GM19035 (cell line): Measurements from ENCODE around the gene WDR90.

Experiments
- ATAC-seq: cut with Tn5 transposase; IDR thresholded peaks from one replicate; pipeline ENCODE4 v1.9.1; 2021; ENCODE audit not compliant: unreplicated experiment

WDR90 gene

DNA sequence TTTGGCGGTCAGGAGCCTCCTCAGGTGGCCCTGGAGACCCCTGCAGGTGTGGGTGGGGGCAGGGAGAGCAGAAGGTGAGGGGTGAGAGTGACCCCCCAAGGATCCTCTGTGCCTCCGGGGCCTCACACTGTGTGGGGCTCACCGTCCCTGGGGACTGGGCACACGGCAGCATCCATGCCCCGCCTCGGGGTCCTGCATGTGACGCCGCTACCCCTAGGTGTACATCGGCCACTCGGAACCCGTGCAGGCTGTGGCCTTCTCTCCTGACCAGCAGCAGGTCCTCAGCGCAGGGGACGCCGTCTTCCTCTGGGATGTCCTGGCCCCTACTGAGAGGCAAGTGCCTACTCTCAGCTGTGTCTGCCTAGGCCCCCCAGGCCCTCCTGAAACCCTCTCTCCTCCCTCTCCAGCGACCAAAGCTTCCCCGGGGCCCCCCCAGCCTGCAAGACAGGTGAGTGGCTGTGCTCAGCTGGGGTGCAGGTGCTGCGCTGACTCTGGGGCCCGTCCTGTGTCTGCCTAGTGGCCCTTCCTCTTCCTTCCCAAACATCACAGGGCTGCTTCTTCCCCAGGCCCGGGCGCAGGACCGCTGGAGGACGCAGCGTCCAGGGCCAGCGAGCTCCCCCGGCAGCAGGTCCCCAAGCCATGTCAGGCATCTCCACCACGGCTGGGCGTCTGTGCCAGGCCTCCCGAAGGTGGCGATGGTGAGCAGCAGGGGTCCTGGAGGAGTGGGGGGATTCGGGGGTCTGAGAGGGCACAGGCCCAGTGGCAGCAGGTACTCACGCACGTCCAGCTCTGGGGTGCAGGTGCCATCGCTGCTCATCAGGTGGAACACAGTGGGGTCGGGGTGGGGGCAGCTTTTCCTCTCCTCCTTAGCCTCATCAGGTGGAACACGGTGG lies 9.8 kb downstream of the WDR90 start:
- ATAC-seq: no peak

DNA sequence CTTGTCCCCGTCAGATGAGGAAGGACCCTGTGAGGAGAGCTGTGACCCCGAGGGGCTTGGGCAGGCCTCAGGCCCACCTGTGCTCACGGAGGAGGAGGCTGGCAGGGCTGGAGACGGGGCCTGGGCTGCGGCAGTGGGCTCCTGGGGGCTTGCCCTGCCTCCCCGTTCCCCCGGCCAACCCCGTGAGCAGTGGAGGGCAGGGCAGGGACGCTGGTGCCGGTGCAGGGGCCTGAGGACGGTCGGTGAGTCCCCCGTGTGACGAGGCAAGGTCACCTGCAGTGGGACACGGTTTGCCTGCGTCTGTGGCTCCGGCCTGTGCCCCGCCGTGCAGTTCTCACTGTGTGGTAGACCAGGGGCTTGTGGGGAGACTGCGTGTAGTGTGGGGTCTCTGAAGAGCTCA lies 10.5 kb downstream of the WDR90 start:
- ATAC-seq: no peak

DNA sequence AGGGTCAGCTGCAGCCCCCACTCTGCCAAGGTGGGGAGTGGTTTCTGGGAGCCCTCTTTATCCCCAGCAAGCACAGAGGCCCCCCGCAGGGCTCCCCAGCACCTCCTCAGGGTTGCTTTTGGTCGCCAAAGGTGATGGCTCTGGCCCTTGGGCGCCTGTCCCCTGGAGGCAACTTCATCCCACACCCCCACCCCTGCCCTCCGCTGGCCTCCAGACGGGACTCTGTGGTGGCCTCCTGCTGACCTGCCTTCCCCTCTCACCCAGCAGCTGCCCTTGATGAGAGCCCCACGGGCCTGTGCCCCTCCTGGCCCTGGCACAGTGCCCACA lies 10.9 kb downstream of the WDR90 start:
- no peak for ATAC-seq

DNA sequence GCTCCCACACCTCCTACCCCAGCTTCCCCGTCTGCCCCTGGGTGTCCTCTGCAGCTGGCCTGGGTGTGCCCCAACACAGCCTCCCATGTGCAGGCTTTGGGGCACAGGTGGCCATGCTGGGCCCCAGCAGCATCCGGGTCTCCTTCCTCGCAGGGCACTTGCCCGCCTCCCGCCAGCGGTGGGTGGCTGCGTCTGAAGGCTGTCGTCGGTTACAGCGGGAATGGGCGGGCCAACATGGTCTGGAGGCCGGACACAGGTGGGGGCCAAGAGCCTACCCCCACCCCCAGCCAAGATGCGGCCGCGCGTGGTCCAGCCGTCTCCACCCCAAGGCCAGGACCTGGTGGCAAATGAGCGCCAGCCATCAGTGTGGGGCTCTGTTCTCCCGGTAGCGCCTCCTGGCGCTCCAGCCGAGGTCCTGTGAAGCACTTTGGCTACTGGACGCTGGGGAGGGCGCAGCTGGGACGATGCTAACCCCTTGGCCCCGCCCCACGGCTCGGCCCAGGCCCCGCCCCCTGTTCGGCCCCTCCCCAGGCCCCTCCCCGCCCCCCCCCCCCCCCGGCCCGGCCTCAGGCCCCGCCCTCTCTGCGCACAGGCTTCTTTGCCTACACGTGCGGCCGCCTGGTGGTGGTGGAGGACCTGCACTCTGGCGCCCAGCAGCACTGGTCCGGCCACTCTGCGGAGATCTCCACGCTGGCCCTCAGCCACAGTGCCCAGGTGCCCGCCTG lies 11.5 kb downstream of the WDR90 start:
- peak; percentile 52 for ATAC-seq

DNA sequence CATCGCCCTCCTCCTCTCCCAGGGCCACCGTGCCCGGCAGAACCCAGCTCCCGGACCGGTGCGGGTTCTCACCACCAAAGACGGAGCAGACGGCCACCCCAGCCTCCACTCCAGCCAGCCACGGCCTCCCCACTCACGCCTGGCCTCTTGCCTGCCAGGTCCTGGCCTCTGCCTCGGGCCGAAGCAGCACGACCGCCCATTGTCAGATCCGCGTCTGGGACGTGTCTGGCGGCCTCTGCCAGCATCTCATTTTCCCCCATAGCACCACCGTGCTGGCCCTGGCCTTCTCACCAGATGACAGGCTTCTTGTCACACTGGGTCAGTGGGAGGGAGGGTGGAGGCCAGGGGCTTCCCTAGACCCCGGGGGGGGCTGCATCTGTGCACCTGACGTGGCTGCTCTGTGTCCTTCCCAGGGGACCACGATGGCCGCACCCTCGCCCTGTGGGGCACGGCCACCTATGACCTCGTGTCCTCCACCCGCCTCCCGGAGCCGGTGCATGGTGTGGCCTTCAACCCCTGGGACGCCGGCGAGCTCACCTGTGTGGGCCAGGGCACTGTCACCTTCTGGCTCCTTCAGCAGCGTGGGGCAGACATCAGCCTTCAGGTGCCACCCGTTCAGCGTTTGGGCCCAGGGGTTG lies 12.1 kb downstream of the WDR90 start:
- peak; percentile 21 for ATAC-seq

DNA sequence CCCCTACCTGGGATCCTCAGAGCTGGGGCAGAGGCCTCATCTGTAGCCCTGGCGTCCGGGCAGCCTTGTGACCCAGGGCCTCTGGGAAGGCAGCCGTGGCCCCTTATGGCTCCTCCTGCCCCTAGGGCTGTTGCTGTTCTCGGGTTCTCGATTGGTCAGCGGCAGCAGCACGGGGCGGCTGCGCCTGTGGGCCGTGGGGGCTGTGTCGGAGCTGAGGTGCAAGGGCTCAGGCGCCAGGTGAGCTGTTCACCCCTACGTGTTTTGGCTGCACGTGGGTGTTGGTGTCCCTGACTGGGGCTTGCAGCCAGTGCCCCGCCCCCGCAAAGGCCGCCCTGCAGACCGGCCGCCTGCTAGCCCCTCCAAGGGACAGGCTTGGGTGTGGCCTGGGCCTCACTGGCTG lies 12.9 kb downstream of the WDR90 start:
- no peak for ATAC-seq

DNA sequence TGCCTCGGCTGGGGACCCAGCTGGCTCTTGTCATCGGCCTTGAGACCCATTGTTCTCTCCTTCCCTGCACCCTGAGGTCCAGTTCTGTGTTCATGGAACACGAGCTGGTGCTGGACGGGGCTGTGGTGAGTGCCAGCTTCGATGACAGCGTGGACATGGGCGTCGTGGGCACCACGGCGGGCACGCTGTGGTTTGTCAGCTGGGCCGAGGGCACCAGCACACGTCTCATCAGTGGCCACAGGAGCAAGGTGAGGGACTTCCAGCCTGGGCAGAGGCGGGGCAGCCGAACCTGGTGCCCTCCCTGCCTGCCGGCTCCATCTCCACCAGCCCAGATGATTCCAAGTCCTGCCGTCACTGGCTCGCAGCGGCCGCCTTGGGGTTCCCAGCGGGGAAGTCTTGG lies 13.4 kb downstream of the WDR90 start:
- no peak for ATAC-seq

DNA sequence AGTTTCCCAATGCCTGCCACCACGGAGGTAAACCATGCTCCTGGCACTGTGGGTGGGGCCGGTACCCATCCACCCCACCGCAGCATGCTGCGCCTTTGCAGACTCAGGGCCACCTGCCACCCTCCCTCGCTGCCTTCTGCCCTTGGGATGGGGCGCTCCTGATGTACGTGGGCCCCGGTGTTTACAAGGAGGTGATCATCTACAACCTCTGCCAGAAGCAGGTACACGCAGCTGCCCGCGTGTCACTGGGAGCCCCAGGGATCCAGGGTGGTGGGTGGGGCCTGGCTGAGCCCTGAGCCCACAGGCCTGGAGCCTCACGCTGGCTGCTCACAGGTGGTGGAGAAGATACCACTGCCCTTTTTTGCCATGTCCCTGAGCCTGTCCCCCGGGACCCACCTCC lies 17.4 kb downstream of the WDR90 start:
- ATAC-seq: no peak

DNA sequence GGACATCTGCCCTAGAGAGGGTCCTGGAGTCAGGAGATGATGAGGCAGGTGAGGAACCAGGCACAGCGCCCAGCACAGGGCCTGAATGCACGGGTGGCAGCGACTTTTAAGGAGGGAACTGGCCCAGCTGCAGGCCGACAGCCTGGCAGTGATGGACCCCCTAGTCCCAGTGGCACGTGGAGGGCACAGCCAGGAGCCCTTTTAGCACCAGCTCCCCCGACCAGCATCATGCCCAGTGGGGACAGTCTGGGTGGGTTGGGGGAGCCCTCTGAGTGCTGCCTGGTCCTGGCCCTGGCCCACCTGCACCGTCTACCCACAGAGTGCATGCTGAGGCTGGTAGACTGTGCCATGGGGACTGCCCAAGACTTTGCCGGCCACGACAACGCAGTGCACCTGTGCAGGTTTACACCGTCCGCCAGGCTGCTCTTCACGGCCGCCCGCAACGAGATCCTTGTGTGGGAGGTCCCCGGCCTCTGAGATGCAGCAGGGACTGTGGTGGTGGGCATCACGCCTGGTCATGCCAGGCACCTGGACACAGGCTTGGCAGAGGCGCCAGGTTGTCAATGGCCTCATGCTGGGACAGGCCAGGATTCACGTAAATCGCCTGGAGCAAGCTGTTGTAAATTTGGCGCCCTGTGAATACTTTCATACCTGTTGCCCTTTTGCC lies 18.1 kb downstream of the WDR90 start:
- ATAC-seq: no peak

DNA sequence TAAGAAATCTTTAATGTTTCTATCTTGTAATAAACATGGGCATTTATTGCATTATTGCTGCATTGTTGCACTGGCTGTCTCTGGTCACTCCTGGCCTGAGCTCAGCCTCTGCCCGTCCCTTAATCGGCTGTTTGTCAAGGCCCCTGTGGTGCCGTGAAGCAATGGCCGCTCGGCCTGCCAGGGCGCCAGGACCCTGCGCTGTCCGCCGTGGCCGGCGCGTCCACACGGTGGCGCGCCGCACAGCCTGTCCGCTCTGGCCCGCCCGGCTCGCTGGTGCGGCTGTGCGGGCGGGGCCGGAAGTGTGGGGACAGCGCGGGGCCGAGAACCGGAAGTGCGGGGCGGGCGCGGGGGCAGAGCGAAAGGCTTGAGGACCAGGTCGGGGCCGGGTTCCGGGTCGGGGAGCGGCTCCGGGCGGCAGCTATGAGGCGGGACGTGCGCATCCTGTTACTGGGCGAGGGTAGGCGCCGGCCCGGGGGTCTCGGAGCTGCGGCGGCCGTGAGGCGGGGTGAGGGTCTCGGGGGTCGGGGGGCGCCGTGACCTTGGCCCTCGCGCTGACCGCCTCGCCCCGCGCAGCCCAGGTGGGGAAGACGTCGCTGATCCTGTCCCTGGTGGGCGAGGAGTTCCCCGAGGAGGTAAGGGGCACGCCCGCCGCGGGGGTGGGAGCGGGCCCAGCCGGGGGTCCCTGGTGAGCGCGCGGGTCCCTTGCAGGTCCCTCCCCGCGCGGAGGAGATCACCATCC lies 18.8 kb downstream of the WDR90 start, which contains the start of gene RHOT2:
Gene RHOT2 (plus strand): TSS at position 353 of the 739 bp plus-strand sequence. CDS start 68 bp downstream, at position 421.
- peak; percentile 80 for ATAC-seq

DNA sequence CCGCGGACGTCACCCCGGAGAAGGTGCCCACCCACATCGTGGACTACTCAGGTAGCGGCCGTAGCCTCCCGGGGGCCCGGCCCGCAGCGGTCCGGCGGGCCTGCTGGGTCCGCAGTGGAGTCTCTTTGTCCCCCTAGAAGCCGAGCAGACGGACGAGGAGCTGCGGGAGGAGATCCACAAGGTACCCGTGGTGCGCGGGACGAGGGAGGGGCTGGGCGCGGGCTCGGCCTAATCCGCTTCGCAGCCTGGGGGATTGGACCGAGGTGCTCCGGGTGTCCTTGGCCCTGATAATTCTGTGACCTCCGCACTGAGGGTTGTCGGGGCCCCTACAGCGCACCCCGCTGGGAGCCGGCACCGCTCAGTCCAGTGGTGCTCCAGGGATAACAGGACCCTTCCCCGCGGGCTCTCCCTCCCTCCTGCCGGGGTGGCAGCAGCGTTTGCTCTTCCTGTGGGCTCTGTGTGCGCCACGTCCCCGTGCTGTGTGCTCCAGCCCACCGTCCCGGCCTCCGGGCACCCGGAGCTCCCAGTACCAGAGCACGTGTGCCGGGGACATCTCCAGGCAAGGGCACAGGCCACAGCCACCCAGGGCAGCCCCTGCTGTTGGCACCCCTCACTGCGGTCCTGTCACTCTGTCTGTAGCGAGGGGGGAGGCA lies 19.5 kb downstream of the WDR90 start:
- peak; percentile 7 for ATAC-seq

DNA sequence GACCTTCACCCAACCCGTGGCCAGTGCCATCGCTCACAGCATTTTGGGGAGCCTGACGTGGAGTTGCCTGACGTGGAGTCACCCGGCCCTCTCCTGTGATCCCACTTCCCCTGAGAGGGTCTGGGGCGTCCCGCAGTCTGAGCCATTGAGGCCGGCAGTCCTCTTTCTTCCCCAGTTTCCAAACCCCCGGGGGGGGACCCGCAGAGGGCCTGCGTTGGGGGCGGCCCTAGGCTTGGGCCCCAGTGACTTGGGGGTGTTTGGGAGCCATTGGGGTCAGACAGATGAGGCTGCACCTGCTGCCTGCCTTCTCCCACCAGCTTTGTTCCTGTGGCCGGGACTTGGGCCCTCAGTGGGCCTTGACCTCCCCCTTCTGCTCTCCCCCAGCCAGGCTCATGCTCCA lies 20.5 kb downstream of the WDR90 start:
- ATAC-seq: no peak

DNA sequence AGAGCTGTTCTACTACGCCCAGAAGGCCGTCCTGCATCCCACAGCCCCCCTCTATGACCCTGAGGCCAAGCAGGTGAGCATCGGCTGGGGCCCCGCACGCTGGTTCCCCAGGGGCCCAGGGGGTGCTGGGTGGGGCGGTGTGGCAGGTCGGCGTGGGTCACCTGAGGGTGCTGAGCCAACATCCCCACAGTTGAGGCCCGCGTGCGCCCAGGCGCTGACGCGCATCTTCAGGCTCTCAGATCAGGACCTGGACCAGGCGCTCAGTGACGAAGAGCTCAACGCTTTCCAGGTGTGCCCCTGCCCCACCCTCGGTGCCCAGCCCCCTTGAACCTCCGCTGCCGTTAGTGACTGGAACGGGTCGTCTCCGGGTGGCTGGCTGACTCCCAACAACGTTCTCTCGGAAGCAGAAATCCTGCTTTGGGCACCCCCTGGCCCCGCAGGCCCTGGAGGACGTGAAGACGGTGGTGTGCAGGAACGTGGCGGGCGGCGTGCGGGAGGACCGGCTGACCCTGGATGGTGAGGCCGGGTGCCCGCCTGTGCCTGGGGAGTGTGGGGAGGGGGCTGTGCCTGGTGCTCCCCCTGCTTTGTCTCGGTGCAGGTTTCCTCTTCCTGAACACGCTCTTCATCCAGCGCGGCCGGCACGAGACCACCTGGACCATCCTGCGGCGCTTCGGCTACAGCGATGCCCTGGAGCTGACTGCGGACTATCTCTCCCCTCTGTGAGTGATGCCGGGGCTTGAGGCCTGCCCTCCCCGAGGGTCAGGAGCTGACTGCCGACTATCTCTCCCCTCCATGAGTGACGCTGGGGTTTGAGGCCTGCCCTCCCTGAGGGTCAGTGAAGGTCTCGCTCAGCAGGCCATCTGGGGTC lies 21.6 kb downstream of the WDR90 start:
- ATAC-seq: no peak

DNA sequence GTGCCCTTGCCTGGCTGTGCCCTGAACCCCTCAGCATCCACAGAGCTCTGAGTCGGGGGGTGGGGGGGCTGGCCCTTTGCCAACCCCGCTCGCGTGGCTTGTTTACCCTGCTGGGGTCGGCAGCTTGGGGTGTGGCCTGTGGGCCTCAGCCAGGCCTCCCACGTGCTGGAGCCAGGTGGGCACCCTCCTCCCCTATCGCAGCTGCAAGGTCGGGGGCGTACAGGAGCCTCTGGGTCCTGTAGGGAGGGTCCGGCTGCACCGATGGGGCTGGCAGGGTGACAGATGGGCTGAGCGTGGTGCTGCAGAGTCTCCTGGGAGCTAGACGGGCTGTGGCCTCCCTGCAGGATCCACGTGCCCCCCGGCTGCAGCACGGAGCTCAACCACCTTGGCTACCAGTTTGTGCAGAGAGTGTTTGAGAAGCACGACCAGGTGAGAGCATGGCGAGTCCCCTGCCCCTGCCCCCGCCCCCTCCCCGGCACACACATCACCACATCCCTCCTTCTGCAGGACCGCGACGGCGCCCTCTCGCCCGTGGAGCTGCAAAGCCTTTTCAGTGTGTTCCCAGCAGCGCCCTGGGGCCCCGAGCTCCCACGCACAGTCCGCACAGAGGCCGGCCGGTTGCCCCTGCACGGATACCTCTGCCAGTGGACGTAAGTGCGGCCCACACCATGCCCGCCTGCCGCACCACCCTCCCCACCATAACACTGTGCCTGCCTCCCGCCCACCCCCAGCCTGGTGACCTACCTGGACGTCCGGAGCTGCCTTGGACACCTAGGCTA lies 22.4 kb downstream of the WDR90 start:
- no peak for ATAC-seq

DNA sequence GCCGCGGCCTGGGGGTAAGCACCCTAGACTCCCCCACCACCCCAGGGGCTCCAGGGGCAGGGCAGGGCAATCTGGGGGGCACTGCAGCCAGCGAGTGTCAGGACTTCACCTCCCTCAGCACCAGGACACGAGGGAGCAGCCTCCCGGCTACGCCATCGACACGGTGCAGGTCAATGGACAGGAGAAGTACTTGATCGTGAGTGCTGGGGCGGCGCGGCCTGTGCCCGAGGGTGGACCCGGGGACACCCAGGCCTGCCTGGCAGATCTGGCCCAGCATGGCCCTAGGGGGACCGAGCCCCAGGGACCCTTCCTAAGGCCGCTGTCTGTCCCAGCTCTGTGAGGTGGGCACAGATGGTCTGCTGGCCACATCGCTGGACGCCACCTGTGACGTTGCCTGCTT lies 23.2 kb downstream of the WDR90 start:
- no peak for ATAC-seq

DNA sequence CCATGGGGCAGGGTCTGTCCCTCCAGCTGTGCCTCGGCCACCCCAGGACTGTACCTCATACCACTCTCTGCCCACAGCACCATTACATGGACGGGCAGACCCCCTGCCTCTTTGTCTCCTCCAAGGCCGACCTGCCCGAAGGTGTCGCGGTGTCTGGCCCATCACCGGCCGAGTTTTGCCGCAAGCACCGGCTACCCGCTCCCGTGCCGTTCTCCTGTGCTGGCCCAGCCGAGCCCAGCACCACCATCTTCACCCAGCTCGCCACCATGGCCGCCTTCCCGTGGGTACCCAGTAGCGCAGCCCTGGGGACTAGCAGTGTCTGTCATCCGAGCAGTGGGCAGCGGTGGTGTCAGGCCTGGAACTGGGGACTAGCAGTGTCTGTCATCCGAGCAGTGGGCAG lies 23.7 kb downstream of the WDR90 start:
- no peak for ATAC-seq

DNA sequence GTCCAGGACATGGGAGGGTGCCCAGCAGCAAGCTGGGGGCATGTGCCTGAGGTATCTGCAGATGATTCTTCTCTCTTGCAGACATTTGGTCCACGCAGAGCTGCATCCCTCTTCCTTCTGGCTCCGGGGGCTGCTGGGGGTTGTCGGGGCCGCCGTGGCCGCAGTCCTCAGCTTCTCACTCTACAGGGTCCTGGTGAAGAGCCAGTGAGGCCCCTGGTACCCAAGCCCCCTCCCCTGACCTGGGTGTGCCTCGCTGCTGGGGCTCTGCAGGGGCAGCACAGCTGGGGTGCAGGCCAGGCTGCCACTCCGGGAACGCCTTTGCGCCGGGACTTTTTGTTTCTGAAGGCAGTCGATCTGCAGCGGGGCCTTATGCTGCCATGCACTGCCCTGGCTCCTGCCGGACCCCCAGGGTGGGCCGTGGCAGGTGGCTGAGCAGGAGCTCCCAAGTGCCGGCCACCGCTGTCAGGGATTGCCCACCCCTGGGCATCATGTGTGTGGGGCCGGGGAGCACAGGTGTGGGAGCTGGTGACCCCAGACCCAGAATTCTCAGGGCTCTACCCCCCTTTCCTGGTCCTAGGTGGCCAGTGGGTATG lies 24.3 kb downstream of the WDR90 start:
- ATAC-seq: no peak
